ENCODE results near the gene SLCO2A1. TPM values are rescaled to one million over a fixed set of nuclear protein-coding genes. Genes with fewer than 3 reads are reported as not detected.

The SLCO2A1 gene
- total RNA-seq, 1 donor from 2014 or later: 0.07 TPM

GRCh38 chr3:133917144-133917543, 112.6 kb downstream of the SLCO2A1 start:
- Histone ChIP-seq H3F3A (ENCODE audit: low read depth) (no peaks in the 10 kb centered on the region), H3K79me2 (ENCODE audit: low read depth) (no peaks in the 10 kb centered on the region), H3K4me1 (no peaks in the 10 kb centered on the region), H3K9ac (no peak overlapping the region), H3K27ac (no peak overlapping the region), H3K9me3 (ENCODE audit: low read depth) (no peaks in the 10 kb centered on the region), H3K27me3 (no peaks in the 10 kb centered on the region), H2AFZ (replicated peaks) (no peak overlapping the region), H4K20me1 (ENCODE audit: low read depth) (no peaks in the 10 kb centered on the region), H3K4me3 (no peak overlapping the region), H3K4me2 (no peak overlapping the region), H3K36me3 (no peaks in the 10 kb centered on the region)
- no peak overlapping the region for H3K4me3 Mint-ChIP-seq
- H3K36me3 Mint-ChIP-seq: no peaks in the 10 kb centered on the region
- peaks cover 2% of the 10 kb centered on the region for H3K27me3 Mint-ChIP-seq (ENCODE audit: insufficient read depth, low read depth)
- peaks cover 13% of the 10 kb centered on the region for H3K4me1 Mint-ChIP-seq
- no peaks in the 10 kb centered on the region for H3K9me3 Mint-ChIP-seq
- TF ChIP-seq EZH2phosphoT487 (IDR thresholded peaks at IDR 0.05): no peak
- TF ChIP-seq EZH2 (IDR thresholded peaks at IDR 0.05): no peak
- TF ChIP-seq CTCF (IDR thresholded peaks at IDR 0.05): no peak
- no peak overlapping the region for H3K27ac Mint-ChIP-seq
- DNase-seq (ENCODE audit: low spot score): no peak

- Histone ChIP-seq H3K36me3 (no peaks in the 10 kb centered on the region), H3K27ac (no peak overlapping the region), H3K9me3 (ENCODE audit: low read depth) (no peaks in the 10 kb centered on the region), H3K9ac (no peak overlapping the region), H3F3A (ENCODE audit: low read depth) (no peaks in the 10 kb centered on the region), H3K4me1 (no peaks in the 10 kb centered on the region), H4K20me1 (ENCODE audit: low read depth) (no peaks in the 10 kb centered on the region), H2AFZ (replicated peaks) (no peak overlapping the region), H3K4me3 (no peak overlapping the region), H3K79me2 (ENCODE audit: low read depth) (no peaks in the 10 kb centered on the region), H3K27me3 (no peaks in the 10 kb centered on the region), H3K4me2 (no peak overlapping the region)
- no peak for DNase-seq (ENCODE audit: low spot score)
- H3K4me3 Mint-ChIP-seq: no peak overlapping the region
- H3K9me3 Mint-ChIP-seq: no peaks in the 10 kb centered on the region
- no peak overlapping the region for H3K27ac Mint-ChIP-seq
- H3K36me3 Mint-ChIP-seq: no peaks in the 10 kb centered on the region
- TF ChIP-seq EZH2 (IDR thresholded peaks at IDR 0.05) (no peak), EZH2phosphoT487 (IDR thresholded peaks at IDR 0.05) (no peak), CTCF (IDR thresholded peaks at IDR 0.05) (no peak)
- H3K27me3 Mint-ChIP-seq (ENCODE audit: insufficient read depth, low read depth): peaks cover 2% of the 10 kb centered on the region
- H3K4me1 Mint-ChIP-seq: peaks cover 13% of the 10 kb centered on the region
Observed at GRCh38 chr3:133915685-133916658, 113.8 kb downstream of the SLCO2A1 start.

GRCh38 chr3:133914839-133915600, 114.7 kb downstream of the SLCO2A1 start:
- TF ChIP-seq EZH2 (IDR thresholded peaks at IDR 0.05) (no peak), CTCF (IDR thresholded peaks at IDR 0.05) (no peak), EZH2phosphoT487 (IDR thresholded peaks at IDR 0.05) (no peak)
- Mint-ChIP-seq H3K4me1 (peaks cover 13% of the 10 kb centered on the region), H3K36me3 (no peaks in the 10 kb centered on the region), H3K27me3 (ENCODE audit: insufficient read depth, low read depth) (peaks cover 3% of the 10 kb centered on the region), H3K9me3 (no peaks in the 10 kb centered on the region), H3K4me3 (no peak overlapping the region), H3K27ac (no peak overlapping the region)
- Histone ChIP-seq H4K20me1 (ENCODE audit: low read depth) (no peaks in the 10 kb centered on the region), H2AFZ (replicated peaks) (no peak overlapping the region), H3K4me3 (no peak overlapping the region), H3K4me1 (no peaks in the 10 kb centered on the region), H3K27me3 (no peaks in the 10 kb centered on the region), H3K27ac (no peak overlapping the region), H3K79me2 (ENCODE audit: low read depth) (no peaks in the 10 kb centered on the region), H3K36me3 (no peaks in the 10 kb centered on the region), H3K9ac (no peak overlapping the region), H3K9me3 (ENCODE audit: low read depth) (no peaks in the 10 kb centered on the region), H3K4me2 (no peak overlapping the region), H3F3A (ENCODE audit: low read depth) (no peaks in the 10 kb centered on the region)
- DNase-seq (ENCODE audit: low spot score): no peak

Measured in neural progenitor cell (in vitro differentiated cells).